Keratinocyte (primary cell): ENCODE measurements around the gene GATAD2B. TPM values are rescaled to one million over a fixed set of nuclear protein-coding genes. Genes with fewer than 3 reads are reported as not detected.

Experiments used
- DNase-seq: peaks from one replicate; pipeline ENCODE4 v3.0.0-alpha.2; 2011; ENCODE audit warnings: low read depth, missing footprints, low spot score
- FAIRE-seq: peaks from 2 replicates; lab custom pipeline; 2011; peaks lifted over from hg19 to GRCh38; lab: Jason Lieb, UNC
- H2AFZ ChIP-seq: 2 replicates; pipeline ENCODE4 v1.6.0; 2012; ENCODE audit warnings: low read length, control low read depth, inconsistent platforms; ENCODE audit not compliant: control insufficient read depth
- H3K27ac ChIP-seq: 2 replicates; pipeline ENCODE4 v1.5.1; 2011; ENCODE audit warnings: low read length; ENCODE audit not compliant: control insufficient read depth, insufficient read depth
- H3K27me3 ChIP-seq: 3 replicates; pipeline ENCODE4 v1.6.0; 2011; ENCODE audit warnings: low read length; ENCODE audit not compliant: control insufficient read depth, insufficient read depth; ENCODE audit errors: extremely low read depth
- H3K36me3 ChIP-seq, 2 experiments: 2 replicates in 1 of 2; 3 replicates in 1 of 2; pipeline ENCODE4 v1.5.1; 2011; ENCODE audit warnings: low read length in 2 of 2, mild to moderate bottlenecking in 1 of 2; ENCODE audit not compliant: control insufficient read depth in 2 of 2, insufficient read depth in 2 of 2; ENCODE audit errors: extremely low read depth in 1 of 2
- H3K4me1 ChIP-seq: 3 replicates; pipeline ENCODE4 v1.5.1; 2011; ENCODE audit warnings: low read length; ENCODE audit not compliant: control insufficient read depth, insufficient read depth; ENCODE audit errors: extremely low read depth
- H3K4me2 ChIP-seq: 3 replicates; pipeline ENCODE4 v1.6.0; 2011; ENCODE audit warnings: low read depth, low read length; ENCODE audit not compliant: control insufficient read depth, insufficient read depth; ENCODE audit errors: extremely low read depth
- H3K4me3 ChIP-seq, 3 experiments: fragments of 200-600 bp in 1 of 3; sonication (generic) in 1 of 3; 2 replicates in 2 of 3; 3 replicates in 1 of 3; pipeline ENCODE4 v1.5.1; 2011 to 2016; ENCODE audit warnings: low read length in 3 of 3, mild to moderate bottlenecking in 3 of 3, control low read depth in 2 of 3, inconsistent platforms in 1 of 3, low read depth in 1 of 3, mixed read lengths in 1 of 3, mixed run types in 1 of 3, moderate library complexity in 1 of 3; ENCODE audit not compliant: control insufficient read depth in 2 of 3, insufficient read depth in 2 of 3; ENCODE audit errors: extremely low read depth in 1 of 3
- H3K79me2 ChIP-seq: 2 replicates; pipeline ENCODE4 v1.6.0; 2012; ENCODE audit warnings: low read length; ENCODE audit not compliant: control insufficient read depth, insufficient read depth
- H3K9ac ChIP-seq: 3 replicates; pipeline ENCODE4 v1.6.0; 2011; ENCODE audit warnings: low read length; ENCODE audit not compliant: control insufficient read depth, insufficient read depth; ENCODE audit errors: extremely low read depth
- H3K9me1 ChIP-seq: 3 replicates; pipeline ENCODE4 v1.6.0; 2011; ENCODE audit warnings: low read length; ENCODE audit not compliant: control insufficient read depth, insufficient read depth; ENCODE audit errors: extremely low read depth
- H3K9me3 ChIP-seq: 2 replicates; pipeline ENCODE4 v1.5.1; 2012; ENCODE audit warnings: low read depth, low read length; ENCODE audit not compliant: control insufficient read depth
- H4K20me1 ChIP-seq: 3 replicates; pipeline ENCODE4 v1.6.0; 2011; ENCODE audit warnings: low read length; ENCODE audit not compliant: control insufficient read depth, insufficient read depth; ENCODE audit errors: extremely low read depth
- CTCF ChIP-seq, 3 experiments: IDR thresholded peaks in 1 of 3; conservative IDR thresholded peaks in 1 of 3; optimal IDR thresholded peaks in 1 of 3; 2 replicates in 2 of 3; 3 replicates in 1 of 3; pipeline versions ENCODE3 to v1.5.1; 2011; ENCODE audit warnings: low read length in 3 of 3, mild to moderate bottlenecking in 3 of 3, moderate library complexity in 2 of 3, control low read depth in 1 of 3, inconsistent platforms in 1 of 3; ENCODE audit not compliant: insufficient read depth in 2 of 3; ENCODE audit errors: extremely low read depth in 1 of 3
- EZH2 ChIP-seq: IDR thresholded peaks from one replicate; pipeline ENCODE4 v1.6.1; 2012; ENCODE audit warnings: inconsistent platforms, mild to moderate bottlenecking, low read length, moderate library complexity
- dilution Hi-C: fragments of 300-500 bp; cut with MboI; formaldehyde crosslinking; loops from one replicate; pipeline ENCODE4 v1.7.0; 2020; ENCODE audit warnings: low sequenced_read_pairs; ENCODE audit not compliant: extremely low pct_ligation_motif_present
- polyA plus RNA-seq, 5 experiments: library from polyadenylated mRNA; depleted of rRNA in 3 of 5; stranded (reverse) in 3 of 5; stranded (forward) in 1 of 5; unstranded in 1 of 5; fragments of >200 nt; gene quantifications; 1 replicate in 1 of 5; 2 replicates in 3 of 5; 3 replicates in 1 of 5; pipeline versions ENCODE4 v1.2.1 to v1.2.3, GENCODE V29; 2011 to 2012; ENCODE audit warnings: missing spikeins in 2 of 5, low read depth in 1 of 5, low replicate concordance in 1 of 5

Gene GATAD2B
- polyA plus RNA-seq, 1 donor (not counting 4 experiments of a cell fraction or from before 2014, with no cell fraction given) = 6.1 TPM

- Histone ChIP-seq H3K4me1 (no peaks in the 10 kb centered on the region), H3K4me2 (no peak overlapping the region), H2AFZ (no peak overlapping the region), H3K27me3 (no peaks in the 10 kb centered on the region), H3K27ac (no peak overlapping the region), H3K79me2 (peaks cover 5% of the 10 kb centered on the region), H3K9me3 (no peaks in the 10 kb centered on the region), H3K4me3 (no peak overlapping the region), H3K9ac (no peak overlapping the region), H3K9me1 (no peaks in the 10 kb centered on the region), H4K20me1 (no peaks in the 10 kb centered on the region), H3K36me3 (peaks cover 0 to 6% of the 10 kb centered on the region in 2 experiments)
- DNase-seq (no peak), FAIRE-seq (no peak)
- no peak for TF ChIP-seq CTCF (optimal IDR thresholded peaks at IDR 0.05 in 1 of 3, IDR thresholded peaks at IDR 0.05 in 1 of 3, conservative IDR thresholded peaks at IDR 0.05 in 1 of 3; ENCODE audit: extremely low read depth in 1 of 3, insufficient read depth in 2 of 3, low read length in 3 of 3)
- TF ChIP-seq EZH2 = no peak
- dilution Hi-C loops = no loop called here
Observed at GRCh38 chr1:153849487-153850185, 73.1 kb downstream of the GATAD2B start.

- Histone ChIP-seq H3K9me3 (no peaks in the 10 kb centered on the region), H3K9me1 (no peaks in the 10 kb centered on the region), H4K20me1 (no peaks in the 10 kb centered on the region), H3K27me3 (no peaks in the 10 kb centered on the region), H3K4me1 (no peaks in the 10 kb centered on the region), H3K9ac (no peak overlapping the region), H3K79me2 (peaks cover 5% of the 10 kb centered on the region), H2AFZ (no peak overlapping the region), H3K4me2 (no peak overlapping the region), H3K4me3 (no peak overlapping the region), H3K36me3 (peaks cover 0 to 6% of the 10 kb centered on the region in 2 experiments), H3K27ac (no peak overlapping the region)
- dilution Hi-C loops = no loop called here
- no peak for DNase-seq
- TF ChIP-seq EZH2 (no peak), CTCF (optimal IDR thresholded peaks at IDR 0.05 in 1 of 3, IDR thresholded peaks at IDR 0.05 in 1 of 3, conservative IDR thresholded peaks at IDR 0.05 in 1 of 3; ENCODE audit: extremely low read depth in 1 of 3, insufficient read depth in 2 of 3, low read length in 3 of 3) (no peak)
- no peak for FAIRE-seq
Observed at GRCh38 chr1:153848805-153849204, 74.0 kb downstream of the GATAD2B start.
